Keratinocyte (primary cell): ENCODE results near the gene OLFML2A.

Source experiments
- EZH2 ChIP-seq: IDR thresholded peaks from one replicate; pipeline ENCODE4 v1.6.1; 2012; ENCODE audit warnings: inconsistent platforms, mild to moderate bottlenecking, low read length, moderate library complexity
- TF ChIP-seq, protein P1 (sequence below), 3 experiments: IDR thresholded peaks in 1 of 3; conservative IDR thresholded peaks in 1 of 3; optimal IDR thresholded peaks in 1 of 3; 2 replicates in 2 of 3; 3 replicates in 1 of 3; pipeline versions ENCODE3 to v1.5.1; 2011; ENCODE audit warnings: low read length in 3 of 3, mild to moderate bottlenecking in 3 of 3, moderate library complexity in 2 of 3, control low read depth in 1 of 3, inconsistent platforms in 1 of 3; ENCODE audit not compliant: insufficient read depth in 2 of 3; ENCODE audit errors: extremely low read depth in 1 of 3

DNA sequence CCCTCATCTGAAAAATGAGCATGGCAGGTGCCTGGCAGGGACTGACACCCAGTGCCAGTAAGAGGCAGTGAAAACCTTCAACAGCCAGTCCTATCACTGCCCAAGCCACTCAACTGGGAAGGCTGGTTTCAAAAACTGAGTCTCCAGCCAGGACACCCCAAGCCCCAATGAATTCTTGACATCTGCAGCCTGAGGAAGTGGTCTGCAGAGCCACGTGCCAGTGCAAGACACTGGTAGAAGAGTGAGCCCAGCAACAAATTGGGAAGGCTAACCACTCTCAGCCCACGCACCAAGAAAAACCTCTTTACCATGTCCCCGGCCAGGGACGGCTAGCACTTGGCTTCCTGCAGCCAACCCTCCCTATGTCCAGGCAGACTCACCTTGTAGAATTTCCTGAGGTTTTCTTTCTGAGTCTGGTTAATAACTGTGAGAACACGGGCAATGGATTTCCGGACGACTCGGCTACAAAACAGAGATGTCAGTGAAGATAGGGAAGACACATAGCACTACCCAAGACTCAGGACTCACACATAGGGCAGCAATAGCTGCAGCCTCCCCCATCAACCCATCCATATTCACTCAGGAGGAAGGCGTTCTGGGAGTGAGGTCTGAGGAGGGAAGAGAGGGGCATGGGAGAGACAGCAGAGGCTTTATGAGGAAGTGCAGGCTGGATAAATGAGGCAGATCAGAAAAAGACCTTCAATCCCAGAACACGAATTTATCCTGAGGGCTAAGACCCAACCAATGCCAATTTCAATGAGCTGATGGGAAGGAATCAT lies 83.1 kb downstream of the OLFML2A start:
- TF ChIP-seq, protein P1, sequence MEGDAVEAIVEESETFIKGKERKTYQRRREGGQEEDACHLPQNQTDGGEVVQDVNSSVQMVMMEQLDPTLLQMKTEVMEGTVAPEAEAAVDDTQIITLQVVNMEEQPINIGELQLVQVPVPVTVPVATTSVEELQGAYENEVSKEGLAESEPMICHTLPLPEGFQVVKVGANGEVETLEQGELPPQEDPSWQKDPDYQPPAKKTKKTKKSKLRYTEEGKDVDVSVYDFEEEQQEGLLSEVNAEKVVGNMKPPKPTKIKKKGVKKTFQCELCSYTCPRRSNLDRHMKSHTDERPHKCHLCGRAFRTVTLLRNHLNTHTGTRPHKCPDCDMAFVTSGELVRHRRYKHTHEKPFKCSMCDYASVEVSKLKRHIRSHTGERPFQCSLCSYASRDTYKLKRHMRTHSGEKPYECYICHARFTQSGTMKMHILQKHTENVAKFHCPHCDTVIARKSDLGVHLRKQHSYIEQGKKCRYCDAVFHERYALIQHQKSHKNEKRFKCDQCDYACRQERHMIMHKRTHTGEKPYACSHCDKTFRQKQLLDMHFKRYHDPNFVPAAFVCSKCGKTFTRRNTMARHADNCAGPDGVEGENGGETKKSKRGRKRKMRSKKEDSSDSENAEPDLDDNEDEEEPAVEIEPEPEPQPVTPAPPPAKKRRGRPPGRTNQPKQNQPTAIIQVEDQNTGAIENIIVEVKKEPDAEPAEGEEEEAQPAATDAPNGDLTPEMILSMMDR (optimal IDR thresholded peaks at IDR 0.05 in 1 of 3, IDR thresholded peaks at IDR 0.05 in 1 of 3, conservative IDR thresholded peaks at IDR 0.05 in 1 of 3; ENCODE audit: extremely low read depth in 1 of 3, insufficient read depth in 2 of 3, low read length in 3 of 3), result no peak
- TF ChIP-seq EZH2, result no peak
